IgD-negative memory B cell (primary cell): ENCODE measurements around the gene USP33. TPM values are rescaled to one million over a fixed set of nuclear protein-coding genes. Genes with fewer than 3 reads are reported as not detected.
A peak's percentile ranks its signal among the peaks of the same experiment; 100 is the strongest.
"Not testable (repeated sequence)": the region's sequence is repeated elsewhere in the genome, so short reads cannot be mapped to it uniquely, and the experiment has no call there.

Experiments used
- H3K27ac Mint-ChIP-seq, 3 donors: one replicate each; pipeline ENCODE4 v1.8.0; 2020 to 2022; ENCODE audit warnings: mild to moderate bottlenecking in 3 of 3, mixed read lengths in 3 of 3, moderate library complexity in 1 of 3
- H3K27me3 Mint-ChIP-seq: one replicate; pipeline ENCODE4 v1.8.0; 2021; ENCODE audit warnings: mixed read lengths
- H3K36me3 Mint-ChIP-seq: one replicate; pipeline ENCODE4 v1.8.0; 2020; ENCODE audit warnings: mild to moderate bottlenecking, mixed read lengths
- H3K4me1 Mint-ChIP-seq, 3 donors: one replicate each; pipeline ENCODE4 v1.8.0; 2020 to 2022; ENCODE audit warnings: mixed read lengths in 3 of 3, mild to moderate bottlenecking in 1 of 3
- H3K4me3 Mint-ChIP-seq, 4 donors: one replicate each; pipeline ENCODE4 v1.8.0; 2020 to 2022; ENCODE audit warnings: mild to moderate bottlenecking in 4 of 4, mixed read lengths in 4 of 4, moderate library complexity in 3 of 4
- H3K9me3 Mint-ChIP-seq, 3 donors: one replicate each; pipeline ENCODE4 v1.8.0; 2020 to 2021; ENCODE audit warnings: mixed read lengths in 3 of 3, mild to moderate bottlenecking in 1 of 3
- polyA plus RNA-seq: library from polyadenylated mRNA; unstranded; fragments of 300-500 nt; fragmentation: Illumina TruSeq; gene quantifications from one replicate; pipeline ENCODE4 v1.2.3, GENCODE V29; 2021

Gene USP33
- polyA plus RNA-seq, 1 donor from 2014 or later: 30.1 TPM

GRCh38 chr1:77757603-77758002, 2.0 kb downstream of the USP33 start:
- no peaks in the 10 kb centered on the region for H3K27me3 Mint-ChIP-seq
- H3K27ac Mint-ChIP-seq: peak overlapping the region; percentile 47 to 84 (median 61)
- H3K9me3 Mint-ChIP-seq: no peaks in the 10 kb centered on the region
- peaks cover 29 to 36% (median 33%) of the 10 kb centered on the region in 3 donors for H3K4me1 Mint-ChIP-seq
- H3K36me3 Mint-ChIP-seq: peaks cover 2% of the 10 kb centered on the region
- H3K4me3 Mint-ChIP-seq: peak overlapping the region in 2 of 4 donors; percentile 90 to 98

- Mint-ChIP-seq H3K27ac (peak overlapping the region; percentile 47 to 84 (median 74)), H3K4me3 (peak overlapping the region in 3 of 4 donors; percentile 61 to 98 (median 90)), H3K36me3 (peaks cover 2% of the 10 kb centered on the region), H3K9me3 (no peaks in the 10 kb centered on the region), H3K4me1 (peaks cover 29 to 39% (median 33%) of the 10 kb centered on the region in 3 donors), H3K27me3 (no peaks in the 10 kb centered on the region)
Observed at GRCh38 chr1:77757066-77757584, 2.5 kb downstream of the USP33 start.

GRCh38 chr1:77756052-77756754, 3.4 kb downstream of the USP33 start:
- no peaks in the 10 kb centered on the region for H3K9me3 Mint-ChIP-seq
- peaks cover 2% of the 10 kb centered on the region for H3K36me3 Mint-ChIP-seq
- peaks cover 29 to 39% (median 33%) of the 10 kb centered on the region in 3 donors for H3K4me1 Mint-ChIP-seq
- peak overlapping the region in 2 of 3 donors; percentile 5 to 28 for H3K27ac Mint-ChIP-seq
- no peaks in the 10 kb centered on the region for H3K27me3 Mint-ChIP-seq
- peak overlapping the region in 2 of 4 donors; percentile 74 to 90 for H3K4me3 Mint-ChIP-seq

- not testable (repeated sequence) for H3K9me3 Mint-ChIP-seq, H3K27me3 Mint-ChIP-seq, H3K4me3 Mint-ChIP-seq, H3K36me3 Mint-ChIP-seq
- Mint-ChIP-seq H3K4me1 (peaks cover 16 to 41% (median 30%) of the 10 kb centered on the region in 3 donors), H3K27ac (peak overlapping the region in 1 of 3 donors; percentile 13)
Observed at GRCh38 chr1:77749489-77749888, 10.2 kb downstream of the USP33 start.

GRCh38 chr1:77744576-77744975, 15.1 kb downstream of the USP33 start:
- Mint-ChIP-seq H3K4me1 (peaks cover 8 to 31% (median 20%) of the 10 kb centered on the region in 3 donors), H3K27me3 (no peaks in the 10 kb centered on the region), H3K4me3 (no peak overlapping the region), H3K27ac (no peak overlapping the region), H3K36me3 (peaks cover 2% of the 10 kb centered on the region), H3K9me3 (no peaks in the 10 kb centered on the region)

GRCh38 chr1:77742011-77742555, 17.6 kb downstream of the USP33 start:
- Mint-ChIP-seq H3K4me3 (no peak overlapping the region), H3K36me3 (peaks cover 7% of the 10 kb centered on the region), H3K27ac (no peak overlapping the region), H3K9me3 (no peaks in the 10 kb centered on the region), H3K4me1 (peaks cover 7 to 18% (median 13%) of the 10 kb centered on the region in 3 donors), H3K27me3 (no peaks in the 10 kb centered on the region)

- H3K27me3 Mint-ChIP-seq: no peaks in the 10 kb centered on the region
- H3K4me1 Mint-ChIP-seq: peaks cover 5 to 14% (median 13%) of the 10 kb centered on the region in 3 donors
- no peak overlapping the region for H3K4me3 Mint-ChIP-seq
- H3K27ac Mint-ChIP-seq: no peak overlapping the region
- no peaks in the 10 kb centered on the region for H3K9me3 Mint-ChIP-seq
- peaks cover 7% of the 10 kb centered on the region for H3K36me3 Mint-ChIP-seq
Observed at GRCh38 chr1:77741316-77741715, 18.3 kb downstream of the USP33 start.

- peak overlapping the region in 1 of 3 donors; percentile 50 for H3K27ac Mint-ChIP-seq
- no peaks in the 10 kb centered on the region for H3K27me3 Mint-ChIP-seq
- no peaks in the 10 kb centered on the region for H3K9me3 Mint-ChIP-seq
- no peak overlapping the region for H3K4me3 Mint-ChIP-seq
- H3K36me3 Mint-ChIP-seq: peaks cover 5% of the 10 kb centered on the region
- H3K4me1 Mint-ChIP-seq: peaks cover 0 to 3% (median 2%) of the 10 kb centered on the region in 3 donors
Observed at GRCh38 chr1:77739235-77739634, 20.4 kb downstream of the USP33 start.

GRCh38 chr1:77732090-77732489, 27.6 kb downstream of the USP33 start:
- H3K27me3 Mint-ChIP-seq: no peaks in the 10 kb centered on the region
- H3K27ac Mint-ChIP-seq: no peak overlapping the region
- H3K4me3 Mint-ChIP-seq: peak overlapping the region in 1 of 4 donors; percentile 7
- H3K4me1 Mint-ChIP-seq: no peaks in the 10 kb centered on the region
- H3K9me3 Mint-ChIP-seq: no peaks in the 10 kb centered on the region
- peaks cover 3% of the 10 kb centered on the region for H3K36me3 Mint-ChIP-seq

GRCh38 chr1:77725706-77726105, 33.9 kb downstream of the USP33 start:
- H3K36me3 Mint-ChIP-seq: peaks cover 14% of the 10 kb centered on the region

GRCh38 chr1:77718181-77718580, 41.5 kb downstream of the USP33 start:
- Mint-ChIP-seq H3K27ac (no peak overlapping the region), H3K36me3 (peaks cover 7% of the 10 kb centered on the region), H3K9me3 (no peaks in the 10 kb centered on the region), H3K4me1 (no peaks in the 10 kb centered on the region), H3K4me3 (no peak overlapping the region), H3K27me3 (no peaks in the 10 kb centered on the region)

More at GRCh38 chr1:77725706-77726105, 33.9 kb downstream of the USP33 start:
- H3K9me3 Mint-ChIP-seq: no peaks in the 10 kb centered on the region
- no peaks in the 10 kb centered on the region for H3K27me3 Mint-ChIP-seq
- H3K27ac Mint-ChIP-seq: no peak overlapping the region
- H3K4me3 Mint-ChIP-seq: no peak overlapping the region
- H3K4me1 Mint-ChIP-seq: no peaks in the 10 kb centered on the region

GRCh38 chr1:77716065-77716464, 43.6 kb downstream of the USP33 start:
- H3K4me1 Mint-ChIP-seq: no peaks in the 10 kb centered on the region
- peaks cover 5% of the 10 kb centered on the region for H3K36me3 Mint-ChIP-seq
- no peaks in the 10 kb centered on the region for H3K9me3 Mint-ChIP-seq
- H3K27ac Mint-ChIP-seq: no peak overlapping the region
- no peak overlapping the region for H3K4me3 Mint-ChIP-seq
- no peaks in the 10 kb centered on the region for H3K27me3 Mint-ChIP-seq

- no peak overlapping the region for H3K27ac Mint-ChIP-seq
- no peak overlapping the region for H3K4me3 Mint-ChIP-seq
- H3K36me3 Mint-ChIP-seq: peaks cover 10% of the 10 kb centered on the region
- peaks cover 0 to 1% (median 0%) of the 10 kb centered on the region in 3 donors for H3K9me3 Mint-ChIP-seq
- H3K4me1 Mint-ChIP-seq: peaks cover 0 to 1% (median 0%) of the 10 kb centered on the region in 3 donors
- no peaks in the 10 kb centered on the region for H3K27me3 Mint-ChIP-seq
Observed at GRCh38 chr1:77709727-77710126, 49.9 kb downstream of the USP33 start.

- peaks cover 0 to 2% (median 0%) of the 10 kb centered on the region in 3 donors for H3K4me1 Mint-ChIP-seq
- peaks cover 10% of the 10 kb centered on the region for H3K36me3 Mint-ChIP-seq
- H3K9me3 Mint-ChIP-seq: peaks cover 0 to 1% (median 0%) of the 10 kb centered on the region in 3 donors
- H3K27ac Mint-ChIP-seq: no peak overlapping the region
- no peak overlapping the region for H3K4me3 Mint-ChIP-seq
- no peaks in the 10 kb centered on the region for H3K27me3 Mint-ChIP-seq
Observed at GRCh38 chr1:77706321-77706720, 53.3 kb downstream of the USP33 start.

- Mint-ChIP-seq H3K4me3 (no peak overlapping the region), H3K9me3 (peaks cover 0 to 1% (median 0%) of the 10 kb centered on the region in 3 donors), H3K27me3 (no peaks in the 10 kb centered on the region), H3K36me3 (peaks cover 13% of the 10 kb centered on the region), H3K27ac (no peak overlapping the region), H3K4me1 (peaks cover 0 to 2% (median 0%) of the 10 kb centered on the region in 3 donors)
Observed at GRCh38 chr1:77704736-77705135, 54.9 kb downstream of the USP33 start.
